ENCODE results near the gene TUNAR.

Gene TUNAR

GRCh38 chr14:95876761-95877538 is at the start of gene TUNAR:
TUNAR (plus strand) TSS chr14:95876832.
- DNase-seq (ENCODE audit: low read depth in 2 of 2) = no peak

- no peak for DNase-seq (ENCODE audit: low read depth in 2 of 2)
Observed at GRCh38 chr14:95828649-95829265, 47.9 kb upstream of the TUNAR start.

- DNase-seq (ENCODE audit: low read depth in 2 of 2) = no peak
Observed at GRCh38 chr14:95829321-95829720, 47.3 kb upstream of the TUNAR start.

GRCh38 chr14:95830386-95830785 is 46.2 kb upstream of the TUNAR start:
- DNase-seq (ENCODE audit: low read depth in 2 of 2) = no peak

- no peak for DNase-seq (ENCODE audit: low read depth in 2 of 2)
Observed at GRCh38 chr14:95831041-95831440, 45.6 kb upstream of the TUNAR start.

- DNase-seq (ENCODE audit: low read depth in 2 of 2) = no peak
Observed at GRCh38 chr14:95831468-95831867, 45.2 kb upstream of the TUNAR start.

- no peak for DNase-seq (ENCODE audit: low read depth in 2 of 2)
Observed at GRCh38 chr14:95832012-95832411, 44.6 kb upstream of the TUNAR start.

- no peak for DNase-seq (ENCODE audit: low read depth in 2 of 2)
Observed at GRCh38 chr14:95833429-95833828, 43.2 kb upstream of the TUNAR start.

- DNase-seq (ENCODE audit: low read depth in 2 of 2) = no peak
Observed at GRCh38 chr14:95834496-95834895, 42.1 kb upstream of the TUNAR start.

- no peak for DNase-seq (ENCODE audit: low read depth in 2 of 2)
Observed at GRCh38 chr14:95835121-95835730, 41.4 kb upstream of the TUNAR start.

GRCh38 chr14:95838862-95839261 is 37.8 kb upstream of the TUNAR start:
- DNase-seq (ENCODE audit: low read depth in 2 of 2) = no peak

- no peak for DNase-seq (ENCODE audit: low read depth in 2 of 2)
Observed at GRCh38 chr14:95840094-95840700, 36.4 kb upstream of the TUNAR start.

- no peak for DNase-seq (ENCODE audit: low read depth in 2 of 2)
Observed at GRCh38 chr14:95841668-95842067, 35.0 kb upstream of the TUNAR start.

- no peak for DNase-seq (ENCODE audit: low read depth in 2 of 2)
Observed at GRCh38 chr14:95849761-95850160, 26.9 kb upstream of the TUNAR start.

- no peak for DNase-seq (ENCODE audit: low read depth in 2 of 2)
Observed at GRCh38 chr14:95850429-95850828, 26.2 kb upstream of the TUNAR start.

GRCh38 chr14:95855606-95856005 is 21.0 kb upstream of the TUNAR start:
- DNase-seq (ENCODE audit: low read depth in 2 of 2) = no peak

GRCh38 chr14:95857275-95857674 is 19.4 kb upstream of the TUNAR start:
- no peak for DNase-seq (ENCODE audit: low read depth in 2 of 2)

- DNase-seq (ENCODE audit: low read depth in 2 of 2) = no peak
Observed at GRCh38 chr14:95858893-95859292, 17.7 kb upstream of the TUNAR start.

GRCh38 chr14:95862243-95862642 is 14.4 kb upstream of the TUNAR start:
- no peak for DNase-seq (ENCODE audit: low read depth in 2 of 2)

GRCh38 chr14:95863295-95863694 is 13.3 kb upstream of the TUNAR start:
- no peak for DNase-seq (ENCODE audit: low read depth in 2 of 2)

GRCh38 chr14:95869776-95870175 is 6.9 kb upstream of the TUNAR start:
- DNase-seq (ENCODE audit: low read depth in 2 of 2) = no peak

GRCh38 chr14:95870772-95871171 is 5.9 kb upstream of the TUNAR start:
- DNase-seq (ENCODE audit: low read depth in 2 of 2) = no peak

GRCh38 chr14:95871531-95871930 is 5.1 kb upstream of the TUNAR start:
- DNase-seq (ENCODE audit: low read depth in 2 of 2) = no peak
